H1 (cell line): Measurements from ENCODE around the gene AIFM1. TPM values are rescaled to one million over a fixed set of nuclear protein-coding genes. Genes with fewer than 3 reads are reported as not detected.

Source experiments
- CTCF ChIA-PET: fragments of 300-600 bp; sonication (Branson Sonifier 250); formaldehyde crosslinking; loops from one replicate; lab custom pipeline; 2021; ENCODE audit not compliant: partially characterized antibody; lab: Charles Lee
- POLR2A ChIA-PET: fragments of 300-600 bp; sonication (Branson Sonifier 250); formaldehyde crosslinking; loops from one replicate; lab custom pipeline; 2021; ENCODE audit warnings: inconsistent platforms; ENCODE audit not compliant: partially characterized antibody; lab: Charles Lee
- DNase-seq, 2 experiments: peaks; one replicate each; pipeline versions ENCODE4 v3.0.0 to v3.0.0-alpha.2; 2010 to 2022; ENCODE audit warnings: low spot score in 2 of 2, low read depth in 1 of 2, mixed read lengths in 1 of 2
- FAIRE-seq: peaks from 2 replicates; lab custom pipeline; 2011; peaks lifted over from hg19 to GRCh38; lab: Jason Lieb, UNC
- H2AFZ ChIP-seq: 2 replicates; pipeline ENCODE4 v1.8.1; 2012; ENCODE audit warnings: low read length, inconsistent platforms
- H2AK5ac ChIP-seq: 2 replicates; pipeline ENCODE4 v1.6.1; 2013; ENCODE audit warnings: low read depth, low read length
- H2BK120ac ChIP-seq: replicated peaks from 2 replicates; pipeline ENCODE3; 2013; ENCODE audit warnings: low read depth, low read length, inconsistent platforms
- H2BK12ac ChIP-seq: 2 replicates; pipeline ENCODE4 v1.6.1; 2013; ENCODE audit warnings: low read depth, low read length
- H2BK15ac ChIP-seq: 2 replicates; pipeline ENCODE4 v1.6.1; 2013; ENCODE audit warnings: low read length
- H2BK20ac ChIP-seq: 2 replicates; pipeline ENCODE4 v1.6.1; 2013; ENCODE audit warnings: low read length
- H2BK5ac ChIP-seq: 2 replicates; pipeline ENCODE4 v1.6.1; 2013; ENCODE audit warnings: low read depth, low read length
- H3K14ac ChIP-seq: 2 replicates; pipeline ENCODE4 v1.6.1; 2013; ENCODE audit warnings: inconsistent platforms; ENCODE audit not compliant: insufficient read length
- H3K18ac ChIP-seq: 2 replicates; pipeline ENCODE4 v1.6.1; 2013; ENCODE audit warnings: low read length; ENCODE audit errors: extremely low read depth
- H3K23ac ChIP-seq: 2 replicates; pipeline ENCODE4 v1.6.1; 2013; ENCODE audit warnings: inconsistent platforms; ENCODE audit not compliant: insufficient read length
- H3K23me2 ChIP-seq: 2 replicates; pipeline ENCODE4 v1.6.1; 2013; ENCODE audit warnings: low read depth, low read length
- H3K27ac ChIP-seq: 2 replicates; pipeline ENCODE4 v1.6.1; 2011; ENCODE audit warnings: low read depth, low read length, inconsistent platforms
- H3K27me3 ChIP-seq, 4 experiments: replicated peaks in 1 of 4; 1 replicate in 1 of 4; 2 replicates in 3 of 4; pipeline versions ENCODE4 v1.6.1 to v1.8.1; 2011 to 2013; ENCODE audit warnings: low read length in 3 of 4, mild to moderate bottlenecking in 3 of 4, inconsistent platforms in 2 of 4, mixed read lengths in 2 of 4, moderate library complexity in 1 of 4; ENCODE audit not compliant: control insufficient read depth in 3 of 4, insufficient read depth in 3 of 4; ENCODE audit errors: extremely low read depth in 1 of 4
- H3K36me3 ChIP-seq, 4 experiments: 2 replicates each; pipeline versions ENCODE4 v1.6.1 to v1.8.1; 2011 to 2013; ENCODE audit warnings: mild to moderate bottlenecking in 4 of 4, low read length in 3 of 4, moderate library complexity in 2 of 4, control low read depth in 1 of 4, inconsistent platforms in 1 of 4; ENCODE audit not compliant: insufficient read depth in 4 of 4, control insufficient read depth in 2 of 4
- H3K4ac ChIP-seq: replicated peaks from 2 replicates; pipeline ENCODE3; 2013; ENCODE audit warnings: low read length, low read depth, mixed read lengths, inconsistent platforms; ENCODE audit not compliant: insufficient read length
- H3K4me1 ChIP-seq, 4 experiments: replicated peaks in 1 of 4; 1 replicate in 1 of 4; 2 replicates in 3 of 4; pipeline versions ENCODE4 v1.6.1 to v1.8.1; 2011 to 2013; ENCODE audit warnings: low read length in 3 of 4, inconsistent platforms in 2 of 4, mixed read lengths in 1 of 4; ENCODE audit not compliant: insufficient read depth in 4 of 4, control insufficient read depth in 3 of 4
- H3K4me2 ChIP-seq, 2 experiments: 2 replicates each; pipeline versions ENCODE4 v1.6.1 to v1.8.1; 2011 to 2013; ENCODE audit warnings: low read depth in 2 of 2, low read length in 2 of 2, control low read depth in 1 of 2, inconsistent platforms in 1 of 2, mild to moderate bottlenecking in 1 of 2; ENCODE audit not compliant: insufficient read depth in 1 of 2
- H3K4me3 ChIP-seq, 4 experiments: fragments of 200-600, 300-600 bp in 1 of 4; sonication (generic), shearing (Covaris generic), sonication (Bioruptor Twin) in 1 of 4; 2 replicates each; pipeline versions ENCODE4 v1.5.1 to v1.8.1; 2011 to 2016; ENCODE audit warnings: low read length in 4 of 4, low read depth in 3 of 4, control low read depth in 2 of 4, inconsistent platforms in 2 of 4, mild to moderate bottlenecking in 2 of 4, mixed read lengths in 1 of 4, moderate library complexity in 1 of 4; ENCODE audit not compliant: insufficient read depth in 2 of 4; ENCODE audit errors: extremely low read depth in 1 of 4
- H3K56ac ChIP-seq: replicated peaks from 2 replicates; pipeline ENCODE3; 2013; ENCODE audit warnings: low read depth, mild to moderate bottlenecking, mixed read lengths, low read length, inconsistent platforms; ENCODE audit not compliant: insufficient read length
- H3K79me1 ChIP-seq: 2 replicates; pipeline ENCODE4 v1.6.1; 2013; ENCODE audit warnings: low read depth, low read length, control low read depth
- H3K79me2 ChIP-seq, 2 experiments: 2 replicates each; pipeline versions ENCODE4 v1.6.1 to v1.8.1; 2012 to 2013; ENCODE audit warnings: low read length in 2 of 2, mild to moderate bottlenecking in 2 of 2, inconsistent platforms in 1 of 2; ENCODE audit not compliant: insufficient read depth in 2 of 2, control insufficient read depth in 1 of 2
- H3K9ac ChIP-seq, 4 experiments: replicated peaks in 1 of 4; 1 replicate in 1 of 4; 2 replicates in 3 of 4; pipeline versions ENCODE4 v1.6.1 to v1.8.1; 2011 to 2013; ENCODE audit warnings: low read depth in 3 of 4, low read length in 3 of 4, control low read depth in 2 of 4, mild to moderate bottlenecking in 2 of 4, moderate library complexity in 2 of 4, inconsistent platforms in 1 of 4; ENCODE audit errors: extremely low read depth in 1 of 4
- H3K9me3 ChIP-seq, 2 experiments: 2 replicates each; pipeline versions ENCODE4 v1.6.1 to v1.8.1; 2012 to 2013; ENCODE audit warnings: mild to moderate bottlenecking in 2 of 2, moderate library complexity in 2 of 2, control low read depth in 1 of 2, inconsistent platforms in 1 of 2, low read depth in 1 of 2, low read length in 1 of 2, mixed read lengths in 1 of 2; ENCODE audit not compliant: insufficient read depth in 2 of 2
- H4K20me1 ChIP-seq, 2 experiments: replicated peaks in 1 of 2; 2 replicates each; pipeline versions ENCODE3 to v1.8.1; 2011 to 2013; ENCODE audit warnings: inconsistent platforms in 2 of 2, low read length in 2 of 2, mild to moderate bottlenecking in 1 of 2; ENCODE audit not compliant: insufficient read depth in 2 of 2, control insufficient read depth in 1 of 2
- H4K5ac ChIP-seq: 2 replicates; pipeline ENCODE4 v1.6.1; 2013; ENCODE audit warnings: low read length, low read depth, mixed read lengths, inconsistent platforms; ENCODE audit not compliant: insufficient read length
- H4K8ac ChIP-seq: 2 replicates; pipeline ENCODE4 v1.8.0; 2013; ENCODE audit warnings: mild to moderate bottlenecking, moderate library complexity, low read length, inconsistent platforms; ENCODE audit not compliant: insufficient read depth; ENCODE audit errors: extremely low read depth
- H4K91ac ChIP-seq: replicated peaks from 2 replicates; pipeline ENCODE3; 2013; ENCODE audit warnings: low read length, mixed read lengths, inconsistent platforms; ENCODE audit not compliant: insufficient read length
- CBX5 ChIP-seq: fragments of 300-800, 300-1000 bp; sonication (generic); IDR thresholded peaks from 2 replicates; pipeline ENCODE4 v1.7.1; 2016; ENCODE audit warnings: antibody characterized with exemption, low read length, low read depth
- CTCF ChIP-seq, 3 experiments: IDR thresholded peaks; 1 replicate in 2 of 3; 2 replicates in 1 of 3; pipeline versions ENCODE4 v1.5.1 to v1.6.1; 2011; ENCODE audit warnings: low read length in 3 of 3, mild to moderate bottlenecking in 3 of 3, inconsistent platforms in 2 of 3, low read depth in 1 of 3, moderate library complexity in 1 of 3; ENCODE audit not compliant: insufficient read depth in 1 of 3; ENCODE audit errors: control extremely low read depth in 1 of 3
- EP300 ChIP-seq, 2 experiments: IDR thresholded peaks; 1 replicate in 1 of 2; 2 replicates in 1 of 2; pipeline ENCODE4 v1.6.1; 2011 to 2012; ENCODE audit warnings: low read depth in 2 of 2, low read length in 2 of 2, mild to moderate bottlenecking in 2 of 2, borderline replicate concordance in 1 of 2, inconsistent platforms in 1 of 2, moderate library complexity in 1 of 2
- FOSL1 ChIP-seq: IDR thresholded peaks from 2 replicates; pipeline ENCODE4 v1.6.1; 2011; ENCODE audit warnings: mild to moderate bottlenecking, low read depth, low read length, moderate library complexity; ENCODE audit not compliant: insufficient read depth
- GTF2F1 ChIP-seq: IDR thresholded peaks from 2 replicates; pipeline ENCODE4 v1.6.1; 2012; ENCODE audit warnings: low read depth, low read length, improper control_type of control experiment, borderline replicate concordance
- JUN ChIP-seq: IDR thresholded peaks from 2 replicates; pipeline ENCODE4 v1.6.1; 2011; ENCODE audit warnings: low read depth, mild to moderate bottlenecking, improper control_type of control experiment, low read length
- KDM4A ChIP-seq: IDR thresholded peaks from one replicate; pipeline ENCODE4 v1.7.1; 2012; ENCODE audit warnings: low read depth, mild to moderate bottlenecking, moderate library complexity, low read length, inconsistent platforms; ENCODE audit not compliant: severe bottlenecking
- RXRA ChIP-seq: IDR thresholded peaks from 2 replicates; pipeline ENCODE4 v1.6.1; 2011; ENCODE audit warnings: low read depth, mild to moderate bottlenecking, low read length, moderate library complexity; ENCODE audit not compliant: insufficient read depth
- SAP30 ChIP-seq: fragments of 300-600 bp; sonication (generic); IDR thresholded peaks from 2 replicates; pipeline ENCODE4 v1.7.1; 2012; ENCODE audit warnings: low read length, moderate library complexity, mild to moderate bottlenecking, inconsistent platforms; ENCODE audit not compliant: insufficient read depth, insufficient replicate concordance
- SIX5 ChIP-seq: IDR thresholded peaks from 2 replicates; pipeline ENCODE4 v1.6.1; 2011; ENCODE audit warnings: mild to moderate bottlenecking, low read depth, low read length
- ZNF274 ChIP-seq: IDR thresholded peaks from 2 replicates; pipeline ENCODE4 v1.7.0; 2012; ENCODE audit warnings: low read length, borderline replicate concordance; ENCODE audit errors: extremely low read depth
- WGBS, 2 experiments: shearing (Covaris generic) in 1 of 2; methylation state at CpG; one replicate each; pipeline versions ENCODE4 v1.1.6 to v1.1.7; 2013 to 2015; ENCODE audit warnings: low lambda C conversion rate in 2 of 2, mixed read lengths in 2 of 2, inconsistent platforms in 1 of 2, low coverage in 1 of 2, missing lambda C conversion rate in 1 of 2; ENCODE audit not compliant: insufficient replicate concordance in 2 of 2, insufficient coverage in 1 of 2, insufficient read length in 1 of 2; ENCODE audit errors: extremely low coverage in 1 of 2, missing lambda C conversion rate in 1 of 2; 5-methylcytosine and 5-hydroxymethylcytosine counted together
- polyA plus RNA-seq, 7 experiments: library from polyadenylated mRNA; depleted of rRNA in 3 of 7; stranded (reverse) in 5 of 7; unstranded in 2 of 7; fragments of >200 nt in 5 of 7; fragments of 200-250 nt in 2 of 7; gene quantifications; 1 replicate in 5 of 7; 2 replicates in 1 of 7; 4 replicates in 1 of 7; pipeline versions ENCODE4 v1.2.1 to v1.2.3, GENCODE V29; 2011 to 2013; ENCODE audit warnings: missing spikeins in 2 of 7, mixed read lengths in 2 of 7
- total RNA-seq: library from RNA; stranded (reverse); fragmentation: NEBNext Ultra II Directional; extraction: Animal tissue kit (Norgen Biotek cat#: 25700); gene quantifications from 2 replicates; pipeline ENCODE4 v1.2.1, GENCODE V29; 2021

The AIFM1 gene
- total and polyA plus RNA-seq, 2 of the 8 experiments (the other 6 are each of a cell fraction or from before 2014, with no cell fraction given), result 34.1 to 55.4 TPM

- ChIA-PET CTCF (interaction anchor here (0.5 to 1.8 kb wide), 3 partner anchors 12 to 526 kb away, joined by 3 to 6 read pairs (median 4); no protein-coding TSS in a partner anchor), POLR2A (interaction anchor here (0.7 to 1.1 kb wide), 3 partner anchors 11 to 49 kb away, joined by 3 read pairs; no protein-coding TSS in a partner anchor)
- H3K23me2 ChIP-seq, result no peaks in the 10 kb centered on the region
- no peak overlapping the region for H2BK12ac ChIP-seq
- no peaks in the 10 kb centered on the region for H3K9me3 ChIP-seq
- H2BK5ac ChIP-seq, result no peak overlapping the region
- no peaks in the 10 kb centered on the region for H3K27me3 ChIP-seq
- H3K4ac ChIP-seq, result no peak overlapping the region
- no peaks in the 10 kb centered on the region for H4K20me1 ChIP-seq
- H4K91ac ChIP-seq, result no peak overlapping the region
- no peak overlapping the region for H3K18ac ChIP-seq
- no peak overlapping the region for H3K27ac ChIP-seq
- H4K5ac ChIP-seq, result no peak overlapping the region
- no peaks in the 10 kb centered on the region for H3K79me2 ChIP-seq
- no peak overlapping the region for H3K23ac ChIP-seq
- no peaks in the 10 kb centered on the region for H3K79me1 ChIP-seq
- no peak overlapping the region for H3K9ac ChIP-seq
- no peak overlapping the region for H2BK120ac ChIP-seq
- no peak overlapping the region for H3K4me3 ChIP-seq
- no peak overlapping the region for H3K4me2 ChIP-seq
- no peak overlapping the region for H3K14ac ChIP-seq
- no peak overlapping the region for H2AK5ac ChIP-seq
- H2BK20ac ChIP-seq, result no peak overlapping the region
- H2BK15ac ChIP-seq, result no peak overlapping the region
- FAIRE-seq (no peak), DNase-seq (no peak)
- WGBS, 2 experiments, result 95% methylated on average over 5 of the region's 5 CpGs; no CpG with 5 or more reads in 1 of the 2 experiments
- no peak overlapping the region for H3K56ac ChIP-seq
- peaks cover 0 to 28% (median 15%) of the 10 kb centered on the region in 4 experiments; a peak in 7 of 8 replicates for H3K36me3 ChIP-seq
- no peaks in the 10 kb centered on the region for H3K4me1 ChIP-seq
- no peak overlapping the region for H2AFZ ChIP-seq
- no peak overlapping the region for H4K8ac ChIP-seq
- TF ChIP-seq SIX5, result no peak
- no peak for TF ChIP-seq FOSL1
- no peak for TF ChIP-seq CTCF (IDR thresholded peaks at IDR 0.05; ENCODE audit: control extremely low read depth in 1 of 3, insufficient read depth in 1 of 3, low read depth in 1 of 3, low read length in 3 of 3)
- TF ChIP-seq RXRA, result no peak
- no peak for TF ChIP-seq GTF2F1
- TF ChIP-seq ZNF274, result no peak
- no peak for TF ChIP-seq EP300 (IDR thresholded peaks at IDR 0.05; ENCODE audit: borderline replicate concordance in 1 of 2, low read depth in 2 of 2, low read length in 2 of 2)
- TF ChIP-seq JUN, result no peak
- no peak for TF ChIP-seq CBX5
- no peak for TF ChIP-seq SAP30
- TF ChIP-seq KDM4A, result no peak
Measured at GRCh38 chrX:130130990-130131389, 34.7 kb downstream of the AIFM1 start.
